GM19351 (cell line): ENCODE data around the gene EPN2.

Source experiments
- ATAC-seq: cut with Tn5 transposase; IDR thresholded peaks from one replicate; pipeline ENCODE4 v1.9.1; 2021; ENCODE audit warnings: mild to moderate bottlenecking, moderate library complexity; ENCODE audit not compliant: unreplicated experiment

The EPN2 gene

GRCh38 chr17:19238167-19238505, 970 bp downstream of the EPN2 start:
- no peak for ATAC-seq

GRCh38 chr17:19239544-19239943, 2.4 kb downstream of the EPN2 start:
- no peak for ATAC-seq

GRCh38 chr17:19242323-19242722, 5.2 kb downstream of the EPN2 start:
- no peak for ATAC-seq

- no peak for ATAC-seq
Observed at GRCh38 chr17:19242926-19243325, 5.8 kb downstream of the EPN2 start.

- no peak for ATAC-seq
Observed at GRCh38 chr17:19243838-19244237, 6.7 kb downstream of the EPN2 start.

GRCh38 chr17:19244357-19244756, 7.2 kb downstream of the EPN2 start:
- ATAC-seq: no peak

- no peak for ATAC-seq
Observed at GRCh38 chr17:19244781-19245180, 7.6 kb downstream of the EPN2 start.

GRCh38 chr17:19247473-19247872, 10.3 kb downstream of the EPN2 start:
- no peak for ATAC-seq

GRCh38 chr17:19248151-19248927, 11.2 kb downstream of the EPN2 start:
- no peak for ATAC-seq

- ATAC-seq: no peak
Observed at GRCh38 chr17:19248928-19249574, 11.9 kb downstream of the EPN2 start.

GRCh38 chr17:19249681-19250080, 12.5 kb downstream of the EPN2 start:
- ATAC-seq: no peak

- no peak for ATAC-seq
Observed at GRCh38 chr17:19250421-19251173, 13.4 kb downstream of the EPN2 start.

- no peak for ATAC-seq
Observed at GRCh38 chr17:19253112-19253511, 15.9 kb downstream of the EPN2 start.

- ATAC-seq: no peak
Observed at GRCh38 chr17:19254651-19255050, 17.5 kb downstream of the EPN2 start.

GRCh38 chr17:19255279-19255678, 18.1 kb downstream of the EPN2 start:
- no peak for ATAC-seq

GRCh38 chr17:19258371-19258770, 21.2 kb downstream of the EPN2 start:
- no peak for ATAC-seq

GRCh38 chr17:19260958-19261357, 23.8 kb downstream of the EPN2 start:
- no peak for ATAC-seq

GRCh38 chr17:19261426-19261825, 24.3 kb downstream of the EPN2 start:
- no peak for ATAC-seq

GRCh38 chr17:19262650-19263631, 25.8 kb downstream of the EPN2 start:
- ATAC-seq: no peak

GRCh38 chr17:19263641-19264051, 26.5 kb downstream of the EPN2 start:
- ATAC-seq: no peak

- no peak for ATAC-seq
Observed at GRCh38 chr17:19264268-19264667, 27.1 kb downstream of the EPN2 start.
